ENCODE data around the gene ZNF428.

The ZNF428 gene

DNA sequence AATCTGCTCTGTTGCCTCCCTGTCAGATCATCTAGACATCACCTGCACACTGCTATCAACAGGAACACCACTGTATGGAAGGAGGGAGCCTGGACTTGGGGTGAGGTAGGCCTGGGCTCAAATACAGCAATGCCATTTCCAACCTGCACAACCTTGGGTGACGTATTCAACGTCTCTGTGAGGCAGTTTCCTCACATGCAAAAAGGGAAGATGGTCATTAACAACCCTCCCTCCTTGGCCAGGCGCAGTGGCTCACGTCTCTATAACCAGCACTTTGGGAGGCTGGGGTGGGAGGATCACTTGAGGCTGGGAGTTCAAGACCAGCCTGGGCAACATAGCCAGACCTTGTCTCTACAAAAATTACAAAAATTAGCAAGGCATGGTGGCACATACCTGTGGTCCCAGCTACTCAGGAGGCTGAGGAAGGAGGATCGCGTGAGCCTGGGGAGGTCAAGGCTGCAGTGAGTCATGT is 57.2 kb downstream of the ZNF428 start:
- no peak for DNase-seq (ENCODE audit: low spot score)

GRCh38 chr19:43561139-43561970 is 58.1 kb downstream of the ZNF428 start:
- DNase-seq (ENCODE audit: low spot score), result no peak

- DNase-seq (ENCODE audit: low spot score), result no peak
These were observed 58.7 kb downstream of the ZNF428 start for GRCh38 chr19:43560687-43561086.
